Neuronal stem cell (in vitro differentiated cells): ENCODE data around the gene MYLK4.

Experiments
- DNase-seq: peaks from one replicate; pipeline ENCODE4 v3.0.0-alpha.2; 2013; ENCODE audit warnings: low spot score
- H2AFZ ChIP-seq: one replicate; pipeline ENCODE4 v1.6.1; 2013; ENCODE audit warnings: mild to moderate bottlenecking, low read length, inconsistent platforms
- H2AK5ac ChIP-seq: 2 replicates; pipeline ENCODE4 v1.6.1; 2013; ENCODE audit warnings: low read depth, mild to moderate bottlenecking, inconsistent platforms, low read length, moderate library complexity, mixed read lengths
- H2BK120ac ChIP-seq: 2 replicates; pipeline ENCODE4 v1.6.1; 2013; ENCODE audit warnings: low read depth, mild to moderate bottlenecking, inconsistent platforms, low read length, moderate library complexity, mixed read lengths
- H2BK12ac ChIP-seq: one replicate; pipeline ENCODE4 v1.6.1; 2013; ENCODE audit warnings: low read length, inconsistent platforms
- H2BK15ac ChIP-seq: 2 replicates; pipeline ENCODE4 v1.6.1; 2013; ENCODE audit warnings: mild to moderate bottlenecking, low read length, inconsistent platforms, mixed read lengths
- H2BK5ac ChIP-seq: one replicate; pipeline ENCODE4 v1.6.1; 2013; ENCODE audit warnings: inconsistent platforms, mild to moderate bottlenecking, low read length, moderate library complexity
- H3K14ac ChIP-seq: one replicate; pipeline ENCODE4 v1.6.1; 2013; ENCODE audit warnings: low read length, inconsistent platforms
- H3K18ac ChIP-seq: 2 replicates; pipeline ENCODE4 v1.6.1; 2013; ENCODE audit warnings: low read length, inconsistent platforms
- H3K23ac ChIP-seq: 2 replicates; pipeline ENCODE4 v1.6.1; 2013; ENCODE audit warnings: low read depth, mild to moderate bottlenecking, mixed read lengths, low read length, inconsistent platforms; ENCODE audit not compliant: poor library complexity
- H3K27ac ChIP-seq: replicated peaks from 3 replicates; pipeline ENCODE4 v1.5.1; 2013; ENCODE audit warnings: low read length, inconsistent platforms
- H3K27me3 ChIP-seq, 3 experiments: 2 replicates each; pipeline ENCODE4 v1.6.1; 2013; ENCODE audit warnings: low read length in 3 of 3, mild to moderate bottlenecking in 2 of 3, inconsistent platforms in 1 of 3, low read depth in 1 of 3, mixed read lengths in 1 of 3, moderate library complexity in 1 of 3; ENCODE audit not compliant: control insufficient read depth in 3 of 3, insufficient read depth in 3 of 3
- H3K36me3 ChIP-seq, 2 donors: replicated peaks in 1 of 2; 2 replicates each; pipeline ENCODE4 v1.6.1; 2013; ENCODE audit warnings: low read length in 2 of 2; ENCODE audit not compliant: control insufficient read depth in 2 of 2, insufficient read depth in 2 of 2
- H3K4ac ChIP-seq: 2 replicates; pipeline ENCODE4 v1.6.1; 2013; ENCODE audit warnings: inconsistent platforms, mild to moderate bottlenecking, low read length, moderate library complexity
- H3K4me1 ChIP-seq, 2 donors: 1 replicate in 1 of 2; 2 replicates in 1 of 2; pipeline ENCODE4 v1.6.1; 2013; ENCODE audit warnings: low read length in 2 of 2, low read depth in 1 of 2; ENCODE audit not compliant: control insufficient read depth in 2 of 2, insufficient read depth in 1 of 2
- H3K4me2 ChIP-seq: one replicate; pipeline ENCODE4 v1.6.1; 2013; ENCODE audit warnings: mild to moderate bottlenecking, low read length, inconsistent platforms; ENCODE audit not compliant: insufficient read depth, poor library complexity, severe bottlenecking
- H3K4me3 ChIP-seq, 2 donors: 2 replicates each; pipeline ENCODE4 v1.5.1; 2013; ENCODE audit warnings: low read length in 2 of 2, mild to moderate bottlenecking in 2 of 2, inconsistent platforms in 1 of 2, moderate library complexity in 1 of 2
- H3K79me1 ChIP-seq: one replicate; pipeline ENCODE4 v1.6.1; 2013; ENCODE audit warnings: low read depth, mild to moderate bottlenecking, inconsistent platforms, low read length, moderate library complexity
- H3K9ac ChIP-seq: one replicate; pipeline ENCODE4 v1.6.1; 2013; ENCODE audit warnings: mild to moderate bottlenecking, low read depth, low read length, inconsistent platforms; ENCODE audit not compliant: poor library complexity
- H3K9me3 ChIP-seq, 2 donors: replicated peaks in 1 of 2; 2 replicates each; pipeline versions ENCODE3 to v1.6.1; 2013; ENCODE audit warnings: low read length in 2 of 2, mild to moderate bottlenecking in 2 of 2, inconsistent platforms in 1 of 2, low read depth in 1 of 2, mixed read lengths in 1 of 2, moderate library complexity in 1 of 2; ENCODE audit not compliant: control insufficient read depth in 2 of 2, insufficient read depth in 1 of 2
- H4K8ac ChIP-seq: one replicate; pipeline ENCODE4 v1.6.1; 2013; ENCODE audit warnings: low read depth, mild to moderate bottlenecking, inconsistent platforms, low read length, moderate library complexity
- H4K91ac ChIP-seq: one replicate; pipeline ENCODE4 v1.6.1; 2013; ENCODE audit warnings: low read length, low read depth, mild to moderate bottlenecking, inconsistent platforms; ENCODE audit not compliant: poor library complexity
- WGBS, 2 donors: extraction: QIAGEN DNeasy Blood & Tissue Kit; methylation state at CpG; one replicate each; pipeline ENCODE4 v1.1.7; 2013; ENCODE audit warnings: missing lambda C conversion rate in 2 of 2, mixed read lengths in 1 of 2; ENCODE audit not compliant: insufficient read length in 2 of 2, insufficient replicate concordance in 1 of 2; ENCODE audit errors: extremely low coverage in 2 of 2; 5-methylcytosine and 5-hydroxymethylcytosine counted together

The MYLK4 gene

DNA sequence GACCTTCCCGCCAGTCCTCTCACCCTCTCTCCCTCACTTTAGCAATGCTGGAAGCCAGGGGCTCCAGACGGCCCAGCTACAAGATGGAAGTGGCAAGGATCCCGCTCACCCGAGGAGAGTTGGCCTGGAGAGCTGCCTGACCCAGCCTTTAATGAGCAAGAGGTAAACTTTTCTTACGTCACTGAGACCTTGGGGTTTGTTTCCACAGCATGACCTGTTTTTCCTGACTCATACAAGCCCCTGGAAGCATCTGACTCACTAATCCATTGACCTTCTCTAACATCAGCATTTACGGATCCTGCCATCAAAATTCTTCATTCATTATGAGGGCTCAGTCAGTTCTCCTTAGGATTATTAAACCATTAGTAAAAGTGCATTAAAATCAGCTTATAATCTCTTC, 120.4 kb downstream of the MYLK4 start:
- Histone ChIP-seq H3K36me3 (no peaks in the 10 kb centered on the region), H2BK120ac (no peak overlapping the region), H2AFZ (no peak overlapping the region), H3K4me3 (no peak overlapping the region), H2BK5ac (no peak overlapping the region), H2BK12ac (no peak overlapping the region), H3K4ac (no peak overlapping the region), H2AK5ac (no peak overlapping the region), H3K23ac (no peak overlapping the region), H3K9me3 (no peaks in the 10 kb centered on the region), H3K4me2 (no peak overlapping the region), H3K27ac (no peak overlapping the region), H3K79me1 (no peaks in the 10 kb centered on the region), H3K4me1 (peaks cover 0 to 2% of the 10 kb centered on the region in 2 donors), H3K9ac (no peak overlapping the region), H2BK15ac (no peak overlapping the region), H3K18ac (no peak overlapping the region), H4K91ac (no peak overlapping the region), H4K8ac (no peak overlapping the region), H3K27me3 (peaks cover 0 to 11% (median 0%) of the 10 kb centered on the region in 3 experiments), H3K14ac (no peak overlapping the region)
- no CpG with 5 or more reads among the region's 6 CpGs for WGBS, 2 donors
- DNase-seq: no peak

DNA sequence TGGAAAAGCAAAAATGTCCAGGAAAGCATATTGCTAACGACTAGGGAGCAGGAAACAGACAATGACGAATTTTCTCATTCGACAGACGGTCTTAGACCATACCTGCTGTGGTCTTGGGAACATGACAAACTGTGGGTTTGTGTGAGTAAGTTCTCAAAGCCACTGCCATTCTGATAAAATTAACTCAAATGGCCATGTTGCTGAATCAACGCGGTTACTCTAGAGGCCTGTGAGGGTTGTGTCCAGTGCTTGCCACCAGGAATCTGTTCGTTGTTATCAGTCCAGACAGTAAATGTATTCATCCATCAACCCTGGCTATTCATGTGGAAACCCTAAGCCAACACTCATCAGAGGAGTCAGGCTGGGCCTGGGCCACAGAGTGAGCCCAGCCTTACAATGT, 124.3 kb downstream of the MYLK4 start:
- H2BK12ac ChIP-seq: no peak overlapping the region
- WGBS, 2 donors: no CpG with 5 or more reads among the region's 7 CpGs

DNA sequence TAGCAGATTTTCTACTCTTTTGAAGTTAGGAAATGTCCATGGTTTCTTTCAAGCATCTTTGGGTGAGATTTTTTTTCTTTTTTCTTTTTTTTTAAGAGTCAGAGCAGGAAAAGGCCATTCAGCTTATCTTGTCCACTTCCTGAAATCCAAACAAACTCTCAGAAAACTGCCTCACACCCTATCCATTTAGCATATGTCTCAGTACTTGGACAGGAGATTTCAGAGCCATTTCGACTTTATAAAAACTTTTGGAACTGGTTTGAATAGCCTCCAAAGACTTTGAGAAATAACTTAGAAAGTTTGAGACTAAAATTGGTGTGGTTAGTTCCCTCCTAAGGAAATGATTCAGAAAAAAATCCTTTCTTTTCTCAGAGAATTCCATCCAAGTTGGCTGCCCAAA, 125.1 kb downstream of the MYLK4 start:
- Histone ChIP-seq H2BK15ac (no peak overlapping the region), H3K27ac (no peak overlapping the region)

More for the DNA sequence above, 124.3 kb downstream of the MYLK4 start:
- Histone ChIP-seq H2AK5ac (no peak overlapping the region), H2BK5ac (no peak overlapping the region), H4K91ac (no peak overlapping the region), H3K9me3 (no peaks in the 10 kb centered on the region), H3K23ac (no peak overlapping the region), H3K36me3 (no peaks in the 10 kb centered on the region), H3K4me3 (no peak overlapping the region), H3K79me1 (no peaks in the 10 kb centered on the region), H4K8ac (no peak overlapping the region), H2BK15ac (no peak overlapping the region), H2AFZ (no peak overlapping the region), H3K4ac (no peak overlapping the region), H3K4me1 (no peaks in the 10 kb centered on the region), H2BK120ac (no peak overlapping the region), H3K18ac (no peak overlapping the region), H3K27ac (no peak overlapping the region), H3K27me3 (peaks cover 0 to 4% (median 0%) of the 10 kb centered on the region in 3 experiments), H3K14ac (no peak overlapping the region), H3K4me2 (no peak overlapping the region), H3K9ac (no peak overlapping the region)
- DNase-seq: no peak

DNA sequence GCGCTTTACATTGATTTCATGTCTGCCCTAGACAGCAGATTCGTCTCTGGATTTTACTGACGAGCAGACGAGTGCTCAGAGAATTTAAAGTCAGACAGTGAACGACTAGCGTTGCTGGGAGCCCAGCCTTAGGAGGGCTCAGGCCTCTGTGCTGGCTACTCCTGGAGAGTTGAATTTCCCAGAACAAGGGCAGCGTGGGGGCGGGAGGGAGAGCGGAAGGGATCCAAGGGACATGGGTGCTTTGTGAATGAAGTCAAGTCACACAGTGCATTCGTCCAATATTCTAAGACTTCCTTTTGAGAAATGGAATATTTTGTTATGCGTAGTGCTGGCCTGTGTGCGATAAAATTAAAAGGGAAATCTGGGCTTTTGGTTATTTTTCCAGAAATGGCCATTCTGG, 126.5 kb downstream of the MYLK4 start:
- Histone ChIP-seq H3K9me3 (no peaks in the 10 kb centered on the region), H4K8ac (no peak overlapping the region), H2AK5ac (no peak overlapping the region), H3K18ac (no peak overlapping the region), H3K4ac (no peak overlapping the region), H3K79me1 (no peaks in the 10 kb centered on the region), H2BK15ac (no peak overlapping the region), H2AFZ (no peak overlapping the region), H3K23ac (no peak overlapping the region), H3K27ac (no peak overlapping the region), H3K4me3 (no peak overlapping the region), H3K9ac (no peak overlapping the region), H2BK120ac (no peak overlapping the region), H3K14ac (no peak overlapping the region), H3K36me3 (no peaks in the 10 kb centered on the region), H2BK5ac (no peak overlapping the region), H3K27me3 (peaks cover 0 to 9% (median 0%) of the 10 kb centered on the region in 3 experiments), H3K4me2 (no peak overlapping the region), H3K4me1 (no peaks in the 10 kb centered on the region), H2BK12ac (no peak overlapping the region), H4K91ac (no peak overlapping the region)
- WGBS, 2 donors: no CpG with 5 or more reads among the region's 12 CpGs
- DNase-seq: no peak

More for the DNA sequence above, 125.1 kb downstream of the MYLK4 start:
- Histone ChIP-seq H3K27me3 (peaks cover 0 to 4% (median 0%) of the 10 kb centered on the region in 3 experiments), H3K4ac (no peak overlapping the region), H2BK120ac (no peak overlapping the region), H3K23ac (no peak overlapping the region), H3K36me3 (no peaks in the 10 kb centered on the region), H4K91ac (no peak overlapping the region), H3K9me3 (no peaks in the 10 kb centered on the region), H4K8ac (no peak overlapping the region), H3K4me2 (no peak overlapping the region), H3K14ac (no peak overlapping the region), H3K18ac (no peak overlapping the region), H2AK5ac (no peak overlapping the region), H3K9ac (no peak overlapping the region), H2BK12ac (no peak overlapping the region), H3K4me1 (no peaks in the 10 kb centered on the region), H2AFZ (no peak overlapping the region), H3K4me3 (no peak overlapping the region), H2BK5ac (no peak overlapping the region), H3K79me1 (no peaks in the 10 kb centered on the region)
- DNase-seq: no peak
- WGBS, 2 donors: no CpG with 5 or more reads among the region's 1 CpG
